HL-60 (cell line): ENCODE measurements around the gene UBE2J2.

ENCODE experiments used
- POLR2AphosphoS5 ChIP-seq: IDR thresholded peaks from 2 replicates; pipeline ENCODE4 v1.6.1; 2012; ENCODE audit warnings: low read depth
- TF ChIP-seq, protein P1 (sequence below): IDR thresholded peaks from one replicate; pipeline ENCODE4 v1.5.1; 2011; ENCODE audit warnings: low read length, control low read depth, inconsistent platforms; ENCODE audit not compliant: insufficient read depth

GRCh38 chr1:1319646-1319941, 45.9 kb upstream of the UBE2J2 start:
- TF ChIP-seq POLR2AphosphoS5, result no peak; the same call in 1 of the 2 replicates
- TF ChIP-seq, protein P1, sequence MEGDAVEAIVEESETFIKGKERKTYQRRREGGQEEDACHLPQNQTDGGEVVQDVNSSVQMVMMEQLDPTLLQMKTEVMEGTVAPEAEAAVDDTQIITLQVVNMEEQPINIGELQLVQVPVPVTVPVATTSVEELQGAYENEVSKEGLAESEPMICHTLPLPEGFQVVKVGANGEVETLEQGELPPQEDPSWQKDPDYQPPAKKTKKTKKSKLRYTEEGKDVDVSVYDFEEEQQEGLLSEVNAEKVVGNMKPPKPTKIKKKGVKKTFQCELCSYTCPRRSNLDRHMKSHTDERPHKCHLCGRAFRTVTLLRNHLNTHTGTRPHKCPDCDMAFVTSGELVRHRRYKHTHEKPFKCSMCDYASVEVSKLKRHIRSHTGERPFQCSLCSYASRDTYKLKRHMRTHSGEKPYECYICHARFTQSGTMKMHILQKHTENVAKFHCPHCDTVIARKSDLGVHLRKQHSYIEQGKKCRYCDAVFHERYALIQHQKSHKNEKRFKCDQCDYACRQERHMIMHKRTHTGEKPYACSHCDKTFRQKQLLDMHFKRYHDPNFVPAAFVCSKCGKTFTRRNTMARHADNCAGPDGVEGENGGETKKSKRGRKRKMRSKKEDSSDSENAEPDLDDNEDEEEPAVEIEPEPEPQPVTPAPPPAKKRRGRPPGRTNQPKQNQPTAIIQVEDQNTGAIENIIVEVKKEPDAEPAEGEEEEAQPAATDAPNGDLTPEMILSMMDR, result no peak
